ENCODE data around the gene BAD.
"Not testable (repeated sequence)": the region's sequence is repeated elsewhere in the genome, so short reads cannot be mapped to it uniquely, and the experiment has no call there.

The BAD gene

DNA sequence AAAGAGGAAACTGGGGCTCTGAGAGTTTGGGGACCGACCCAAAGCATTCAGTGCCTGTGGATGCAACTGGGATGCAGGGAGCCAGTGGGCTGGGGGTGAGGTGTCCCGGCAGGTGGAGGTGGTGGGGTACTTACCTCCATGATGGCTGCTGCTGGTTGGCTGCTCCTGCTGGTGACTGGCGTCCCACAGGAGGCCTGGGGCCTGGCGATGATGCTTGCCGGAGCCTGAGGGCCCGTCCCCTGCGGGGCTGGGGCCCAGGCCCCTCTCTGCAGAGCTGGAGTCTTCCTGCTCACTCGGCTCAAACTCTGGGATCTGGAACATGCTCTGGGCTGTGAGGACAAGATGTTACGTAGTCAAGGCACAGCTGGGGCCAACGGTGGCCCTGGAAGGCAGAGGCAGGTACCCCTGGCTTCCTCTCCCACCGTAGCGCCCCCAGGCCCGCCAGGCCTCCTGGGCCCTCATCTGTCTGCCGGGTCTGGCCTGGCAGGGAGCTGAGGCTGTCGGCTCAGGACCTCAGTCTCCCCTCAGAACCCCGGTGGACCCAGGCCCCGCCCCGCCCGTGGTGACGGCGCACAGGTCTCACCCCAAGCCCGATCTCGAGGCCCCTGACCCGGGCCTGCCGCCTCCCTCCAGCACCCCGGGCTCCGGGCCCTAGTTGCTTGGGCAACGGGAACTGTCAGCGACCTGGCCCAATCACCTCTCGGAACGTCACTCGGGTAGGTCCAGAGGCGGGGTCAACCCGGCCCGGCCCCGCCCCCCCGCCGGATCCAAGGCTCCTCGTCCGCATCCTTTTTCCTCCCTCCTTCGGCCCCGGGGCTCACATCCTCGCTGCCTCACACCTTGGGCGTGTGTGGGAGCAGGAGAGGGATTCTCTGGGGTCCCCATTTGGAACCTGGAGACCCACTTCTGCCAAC lies at the start of gene BAD:
Gene BAD, minus strand, starts transcription at position 618 of the 914 bp plus-strand sequence. Its CDS starts 297 bp downstream, at position 321.
- peak; percentile 97 for DNase-seq (ENCODE audit: low spot score)

DNA sequence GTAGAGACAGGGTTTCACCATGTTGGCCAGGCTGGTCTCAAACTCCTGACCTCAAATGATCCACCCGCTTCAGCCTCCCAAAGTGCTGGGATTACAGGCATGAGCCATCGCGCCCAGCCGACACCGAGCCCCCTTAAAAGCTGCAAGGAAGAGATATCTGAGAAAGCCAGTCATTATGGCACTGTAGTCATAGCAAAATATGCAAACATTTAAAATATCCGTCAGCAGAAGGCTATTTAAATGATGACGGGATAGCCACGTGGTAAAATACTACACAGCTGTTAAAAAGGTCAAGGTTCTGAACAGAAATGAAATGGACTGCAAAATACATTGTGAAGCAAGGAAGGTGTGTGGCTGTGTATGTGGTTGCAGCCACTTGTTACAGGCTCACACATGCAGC lies 49.1 kb upstream of the BAD start:
- no peak for DNase-seq (ENCODE audit: low spot score)

DNA sequence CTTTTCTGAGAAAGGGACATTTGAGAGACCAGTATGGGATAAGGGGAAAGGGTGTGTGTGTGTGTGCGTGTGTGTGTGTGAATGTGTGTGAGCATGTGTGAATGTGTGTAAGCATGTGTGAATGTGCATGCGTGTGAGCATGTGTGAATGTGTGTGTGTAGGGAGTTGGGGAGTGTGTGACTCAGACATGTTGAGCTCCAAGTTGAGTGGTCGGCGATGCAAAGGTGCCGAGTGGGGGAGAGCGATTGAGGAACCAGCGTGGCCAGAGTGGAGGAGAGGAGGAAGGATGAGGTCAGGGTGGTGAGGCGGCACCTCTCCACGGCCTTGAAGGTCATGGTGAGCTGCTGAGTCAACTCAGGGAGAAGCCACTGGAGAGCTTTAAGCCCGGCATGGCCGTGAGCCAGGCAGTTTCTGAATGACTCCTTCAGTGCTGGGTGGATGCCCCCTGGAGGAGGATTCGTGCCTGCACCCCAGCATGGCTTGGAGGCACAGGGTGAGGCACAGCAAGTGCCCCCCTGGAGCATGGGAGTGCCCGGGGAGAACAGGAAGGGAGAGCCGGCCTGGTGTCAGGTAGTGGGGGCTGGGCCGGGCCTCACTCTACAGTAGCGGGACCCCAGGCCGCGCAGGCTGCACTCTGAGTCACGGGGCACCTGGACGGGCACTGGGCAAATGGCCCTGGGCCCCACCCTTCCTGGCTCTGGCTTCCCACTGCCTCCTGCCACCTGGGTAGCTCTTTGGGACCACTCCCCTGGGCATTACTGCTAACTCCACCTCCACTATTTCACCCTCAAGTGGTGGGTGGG lies 47.3 kb upstream of the BAD start:
- peak; percentile 77 for DNase-seq (ENCODE audit: low spot score)

- DNase-seq (ENCODE audit: low spot score), result no peak
Measured at GRCh38 chr11:64330888-64331287, 46.4 kb upstream of the BAD start.

GRCh38 chr11:64327993-64328392 lies 43.5 kb upstream of the BAD start:
- DNase-seq (ENCODE audit: low spot score), result no peak

- no peak for DNase-seq (ENCODE audit: low spot score)
Measured at GRCh38 chr11:64327375-64327774, 42.9 kb upstream of the BAD start.

GRCh38 chr11:64324692-64325469 lies 40.4 kb upstream of the BAD start:
- no peak for DNase-seq (ENCODE audit: low spot score)

- not testable (repeated sequence) for DNase-seq (ENCODE audit: low spot score)
Measured at GRCh38 chr11:64323984-64324383, 39.5 kb upstream of the BAD start.

DNA sequence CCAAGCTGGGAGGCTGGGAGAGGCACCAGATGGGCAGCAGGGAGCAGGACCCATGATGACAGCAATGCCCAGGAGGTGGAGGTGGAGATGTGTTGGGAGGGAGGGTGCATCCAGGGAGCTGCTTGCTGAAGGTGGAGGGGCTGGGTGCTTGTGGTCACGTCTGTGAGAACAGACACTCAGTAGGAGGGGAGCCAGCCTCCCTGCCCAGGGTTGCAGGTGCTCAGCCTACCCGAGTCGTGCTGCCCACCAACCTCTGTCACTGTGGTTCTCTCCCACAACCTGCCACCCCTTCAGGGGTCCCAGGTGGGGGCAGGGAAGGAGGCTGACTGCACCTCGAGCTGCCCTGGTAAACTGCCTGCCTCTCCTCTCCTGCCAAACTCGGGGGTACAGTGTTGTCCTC lies 38.9 kb upstream of the BAD start:
- no peak for DNase-seq (ENCODE audit: low spot score)

DNA sequence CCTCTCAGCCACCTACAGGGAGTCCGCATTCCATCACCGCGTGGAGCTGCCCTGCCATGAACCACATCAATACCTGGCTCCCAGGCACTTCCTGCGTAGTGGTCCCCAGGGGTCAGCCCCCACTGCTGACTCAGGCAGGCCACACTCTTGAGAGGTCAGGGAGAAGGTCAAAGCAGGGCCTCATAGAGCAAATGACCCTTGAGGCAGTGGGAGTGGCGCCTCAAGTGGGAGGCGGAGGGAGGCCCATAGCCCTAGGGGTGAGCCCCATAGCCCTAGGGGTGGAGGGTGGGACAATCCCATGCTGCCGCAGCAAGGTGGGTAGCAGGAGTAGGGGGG lies 38.4 kb upstream of the BAD start:
- DNase-seq (ENCODE audit: low spot score), result no peak

GRCh38 chr11:64321533-64321932 lies 37.1 kb upstream of the BAD start:
- no peak for DNase-seq (ENCODE audit: low spot score)

DNA sequence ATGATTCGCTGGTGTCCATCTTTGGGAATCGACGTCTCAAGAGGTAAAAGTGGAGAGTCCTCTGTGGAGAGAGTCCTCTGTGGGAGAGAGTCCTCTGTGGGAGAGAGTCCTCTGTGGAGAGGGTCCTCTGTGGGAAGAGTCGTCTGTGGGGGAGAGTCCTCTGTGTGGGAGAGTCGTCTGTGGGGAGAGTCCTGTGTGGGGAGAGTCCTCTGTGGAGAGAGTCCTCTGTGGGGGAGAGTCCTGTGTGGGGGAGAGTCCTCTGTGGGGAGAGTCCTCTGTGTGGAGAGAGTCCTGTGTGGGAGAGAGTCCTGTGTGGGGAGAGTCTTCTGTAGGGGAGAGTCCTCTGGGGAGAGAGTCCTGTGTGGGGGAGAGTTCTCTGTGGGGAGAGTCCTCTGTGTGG lies 36.6 kb upstream of the BAD start:
- no peak for DNase-seq (ENCODE audit: low spot score)

- no peak for DNase-seq (ENCODE audit: low spot score)
Measured at GRCh38 chr11:64320556-64320955, 36.1 kb upstream of the BAD start.

- no peak for DNase-seq (ENCODE audit: low spot score)
Measured at GRCh38 chr11:64318766-64319761, 34.6 kb upstream of the BAD start.

DNA sequence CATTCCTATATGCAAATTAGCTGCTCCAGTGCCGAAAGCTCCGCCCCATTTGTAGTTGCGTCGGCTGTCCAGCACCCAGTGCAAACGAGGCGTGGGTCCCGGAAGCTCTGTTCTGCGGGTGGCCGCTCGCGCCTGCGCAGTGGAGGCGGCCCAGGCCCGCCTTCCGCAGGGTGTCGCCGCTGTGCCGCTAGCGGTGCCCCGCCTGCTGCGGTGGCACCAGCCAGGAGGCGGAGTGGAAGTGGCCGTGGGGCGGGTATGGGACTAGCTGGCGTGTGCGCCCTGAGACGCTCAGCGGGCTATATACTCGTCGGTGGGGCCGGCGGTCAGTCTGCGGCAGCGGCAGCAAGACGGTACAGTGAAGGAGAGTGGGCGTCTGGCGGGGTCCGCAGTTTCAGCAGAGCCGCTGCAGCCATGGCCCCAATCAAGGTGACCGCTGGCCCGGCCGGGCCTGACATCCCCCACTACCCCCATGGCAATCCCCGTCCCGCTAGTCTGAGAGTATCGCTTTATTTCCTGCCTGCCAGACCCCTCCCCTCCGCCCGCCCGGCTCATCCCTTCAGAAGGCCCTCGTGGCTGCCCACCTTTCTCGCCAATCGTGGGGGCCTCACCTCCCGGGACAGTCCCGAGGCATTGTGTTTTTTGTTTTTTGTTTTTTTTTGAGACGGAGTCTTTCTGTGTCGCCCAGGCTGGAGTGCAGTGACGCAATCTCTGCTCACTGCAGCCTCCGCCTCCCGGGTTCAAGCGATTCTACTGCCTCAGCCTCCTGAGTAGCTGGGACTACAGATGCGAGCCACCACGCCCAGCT lies 33.7 kb upstream of the BAD start, which contains the start of gene PRDX5:
Gene PRDX5, plus strand, starts transcription at position 161 of the 805 bp plus-strand sequence. Its CDS starts 95 bp downstream, at position 256.
- DNase-seq (ENCODE audit: low spot score), result peak; percentile 95

DNA sequence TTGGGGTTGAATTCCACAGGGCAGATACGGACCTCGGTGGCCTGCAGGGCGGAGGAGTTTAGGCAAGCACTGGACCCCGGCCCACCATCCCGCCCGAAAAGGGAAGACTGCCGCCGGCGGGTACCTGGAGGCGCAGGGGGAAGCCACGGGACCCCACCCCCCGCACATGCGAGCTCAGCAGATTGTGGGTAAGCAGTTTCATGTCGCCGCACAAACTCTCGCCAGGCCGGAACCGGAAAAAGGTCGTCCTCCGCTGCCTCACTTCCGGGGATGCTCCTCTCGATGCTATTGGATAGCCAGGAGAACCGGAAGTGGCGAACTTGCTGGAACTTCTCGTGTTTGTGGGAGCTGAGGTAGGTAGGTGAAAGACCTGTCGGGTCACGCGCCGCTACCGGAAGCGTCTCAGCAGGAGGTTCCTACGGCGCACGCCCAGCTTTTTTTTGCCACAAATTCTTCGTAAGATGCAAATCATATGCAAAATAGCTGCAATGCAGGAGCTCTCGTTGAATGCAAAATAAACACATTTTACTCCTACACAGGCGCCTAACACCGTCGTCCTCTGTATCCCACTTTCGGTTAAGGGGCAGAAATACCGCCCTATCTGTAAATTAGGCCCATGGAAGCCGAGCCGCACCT lies 33.0 kb upstream of the BAD start, which contains the start of gene TRMT112:
Gene TRMT112, minus strand, starts transcription at position 235 of the 636 bp plus-strand sequence. Its CDS starts 33 bp downstream, at position 202.
- peak; percentile 88 for DNase-seq (ENCODE audit: low spot score)

GRCh38 chr11:64316672-64317324 lies 32.3 kb upstream of the BAD start:
- DNase-seq (ENCODE audit: low spot score), result no peak

- DNase-seq (ENCODE audit: low spot score), result not testable (repeated sequence)
Measured at GRCh38 chr11:64315667-64316526, 31.4 kb upstream of the BAD start.

All from COLO829 (cell line).